Muscle of back (tissue), 13 donors: ENCODE data around the gene TIMM22. TPM values are rescaled to one million over a fixed set of nuclear protein-coding genes. Genes with fewer than 3 reads are reported as not detected.
A peak's percentile ranks its signal among the peaks of the same experiment; 100 is the strongest.
"Not testable (repeated sequence)": the region's sequence is repeated elsewhere in the genome, so short reads cannot be mapped to it uniquely, and the experiment has no call there.

ENCODE experiments used
- DNase-seq, 3 donors: peaks; one replicate each; pipeline versions ENCODE4 v3.0.0 to v3.0.0-alpha.2; 2013
- long read RNA-seq, 9 donors: transcript quantifications; one replicate each; lab custom pipeline, GENCODE V29; 2026
- polyA plus RNA-seq, 10 donors: library from polyadenylated mRNA; unstranded; fragments of 120-200 nt; gene quantifications; one replicate each; pipeline ENCODE4 v1.2.1, GENCODE V29; 2013; ENCODE audit not compliant: insufficient read length in 10 of 10

Gene TIMM22
- polyA plus RNA-seq, result 10 to 100 TPM; 11.8 to 16.4 (median 14.1) TPM
- long read RNA-seq, donor 1, transcript TIMM22-201 (4 exons, 3,194 nt), result major isoform, 13 of 13 reads
- long read RNA-seq, donor 1, partial matches to known transcripts, result 0 of 13 reads
- long read RNA-seq, donor 1, other reads (novel, unspliced or antisense), result 0 of 13 reads
- long read RNA-seq, donor 2, transcript TIMM22-201 (4 exons, 3,194 nt), result major isoform, 10 of 10 reads
- long read RNA-seq, donor 2, partial matches to known transcripts, result 0 of 10 reads
- long read RNA-seq, donor 2, other reads (novel, unspliced or antisense), result 0 of 10 reads
- long read RNA-seq, donor 3, result 0 reads
- long read RNA-seq, donor 4, transcript TIMM22-201 (4 exons, 3,194 nt), result major isoform, 14 of 38 reads
- long read RNA-seq, donor 4, partial matches to known transcripts, result 24 of 38 reads
- long read RNA-seq, donor 4, other reads (novel, unspliced or antisense), result 0 of 38 reads
- long read RNA-seq, donor 5, transcript TIMM22-201 (4 exons, 3,194 nt), result major isoform, 27 of 38 reads
- long read RNA-seq, donor 5, partial matches to known transcripts, result 11 of 38 reads
- long read RNA-seq, donor 5, other reads (novel, unspliced or antisense), result 0 of 38 reads
- long read RNA-seq, donor 6, transcript TIMM22-201 (4 exons, 3,194 nt), result major isoform, 16 of 22 reads
- long read RNA-seq, donor 6, partial matches to known transcripts, result 6 of 22 reads
- long read RNA-seq, donor 6, other reads (novel, unspliced or antisense), result 0 of 22 reads
- long read RNA-seq, donor 7, transcript TIMM22-201 (4 exons, 3,194 nt), result major isoform, 13 of 13 reads
- long read RNA-seq, donor 7, partial matches to known transcripts, result 0 of 13 reads
- long read RNA-seq, donor 7, other reads (novel, unspliced or antisense), result 0 of 13 reads
- long read RNA-seq, donor 8, transcript TIMM22-201 (4 exons, 3,194 nt), result major isoform, 14 of 26 reads
- long read RNA-seq, donor 8, partial matches to known transcripts, result 12 of 26 reads
- long read RNA-seq, donor 8, other reads (novel, unspliced or antisense), result 0 of 26 reads
- long read RNA-seq, donor 9, partial matches to known transcripts, result 0 of 2 reads
- long read RNA-seq, donor 9, other reads (novel, unspliced or antisense), result 0 of 2 reads

DNA sequence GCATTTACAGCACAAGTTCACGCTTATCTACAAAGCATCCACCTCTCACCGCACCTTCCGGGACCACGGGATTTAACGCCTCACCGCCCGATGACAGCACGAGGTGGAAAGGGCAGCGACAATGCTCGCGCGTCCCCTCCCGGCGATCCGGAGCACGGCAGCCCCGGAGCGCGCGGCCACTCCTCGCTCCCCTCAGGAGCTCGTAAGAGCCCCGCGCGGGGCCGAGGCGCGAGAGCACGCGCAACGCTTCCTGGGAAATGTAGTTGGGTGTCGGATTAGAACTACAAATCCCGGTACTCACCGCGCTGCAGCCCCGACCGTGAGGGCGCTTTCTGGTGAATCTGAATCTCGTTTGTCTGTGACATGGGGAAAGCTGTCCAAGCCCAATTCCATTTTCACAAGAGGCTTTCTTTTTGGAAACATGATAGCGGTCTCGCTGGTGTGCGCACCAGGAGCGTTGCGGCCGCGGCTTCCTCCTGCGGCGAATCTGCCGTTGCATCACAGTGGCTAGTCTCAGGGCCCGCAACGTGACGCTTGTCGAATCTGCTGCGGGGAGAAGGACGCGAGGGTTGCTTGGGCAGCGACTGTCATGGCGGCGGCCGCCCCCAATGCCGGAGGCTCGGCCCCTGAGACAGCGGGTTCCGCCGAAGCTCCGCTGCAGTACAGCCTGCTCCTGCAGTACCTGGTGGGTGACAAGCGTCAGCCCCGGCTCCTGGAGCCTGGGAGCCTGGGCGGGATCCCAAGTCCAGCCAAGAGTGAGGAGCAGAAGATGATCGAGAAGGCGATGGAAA, at the start of gene TIMM22:
Gene TIMM22 (plus strand): TSS at position 576 of the 791 bp plus-strand sequence. CDS start 14 bp downstream, at position 590.
- peak; percentile 98 to 99 (median 98) for DNase-seq

DNA sequence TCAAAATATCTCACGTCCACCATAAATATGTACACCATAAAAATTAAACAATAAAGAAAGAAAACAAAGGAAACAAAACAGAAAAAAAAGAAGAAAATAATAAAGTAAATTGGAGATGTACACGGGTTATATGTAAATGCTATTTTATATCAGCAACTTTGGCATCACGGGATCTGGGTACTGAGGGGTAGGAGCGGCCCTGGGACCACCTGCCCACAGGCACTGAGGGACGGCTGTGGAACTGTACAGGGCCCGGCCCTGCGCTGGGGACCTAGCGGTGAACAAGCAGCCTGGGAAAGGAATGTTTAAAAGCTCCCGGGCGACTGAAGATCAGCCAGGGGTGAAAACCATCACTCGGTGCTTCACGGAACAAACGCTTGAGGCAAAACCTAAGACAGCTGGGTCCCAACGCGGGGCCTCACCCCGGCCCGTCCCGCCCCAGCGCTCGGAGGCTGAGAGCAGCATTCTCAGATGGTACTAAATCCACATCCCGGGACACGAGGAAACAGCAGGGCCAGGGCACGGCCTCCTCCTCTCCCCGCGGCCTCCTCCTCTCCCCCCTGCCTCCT, 48.6 kb upstream of the TIMM22 start:
- DNase-seq, result peak; percentile 36 to 82 (median 65)

DNA sequence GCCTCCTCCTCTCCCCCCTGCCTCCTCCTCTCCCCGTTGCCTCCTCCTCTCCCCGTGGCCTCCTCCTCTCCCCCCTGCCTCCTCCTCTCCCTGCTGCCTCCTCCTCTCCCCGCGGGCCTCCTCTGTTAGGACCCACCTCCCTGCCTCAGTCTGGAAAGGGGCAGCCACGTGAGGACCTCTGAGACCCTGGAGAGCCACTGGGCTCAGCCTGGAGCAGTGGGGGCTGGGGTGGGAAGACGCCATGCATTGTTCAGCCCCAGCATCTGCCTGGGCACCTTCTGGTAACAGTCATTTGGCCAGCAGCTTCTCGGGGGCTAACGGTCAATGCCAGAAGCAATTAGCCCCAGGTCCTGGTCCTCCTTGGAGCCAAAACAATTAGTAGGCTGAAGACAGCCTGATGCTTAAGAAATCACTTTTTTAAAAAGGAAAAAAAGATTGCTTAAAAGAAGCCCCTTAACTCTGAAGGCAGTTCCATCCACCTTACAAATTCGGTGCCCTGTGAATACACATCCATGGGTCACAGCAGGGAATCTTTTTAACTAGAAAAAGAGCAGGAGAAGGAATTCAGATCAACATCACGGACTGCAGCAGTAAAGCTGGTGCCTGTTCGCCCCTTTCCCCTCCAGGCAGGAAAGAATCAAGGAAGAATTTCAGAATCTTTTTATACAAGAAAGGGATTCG, 47.2 kb upstream of the TIMM22 start:
- no peak for DNase-seq

GRCh38 chr17:951325-952132, 45.4 kb upstream of the TIMM22 start:
- DNase-seq, result peak in 1 of 3 donors; percentile 87

- not testable (repeated sequence) for DNase-seq
Measured at GRCh38 chr17:952592-952991, 44.3 kb upstream of the TIMM22 start.

DNA sequence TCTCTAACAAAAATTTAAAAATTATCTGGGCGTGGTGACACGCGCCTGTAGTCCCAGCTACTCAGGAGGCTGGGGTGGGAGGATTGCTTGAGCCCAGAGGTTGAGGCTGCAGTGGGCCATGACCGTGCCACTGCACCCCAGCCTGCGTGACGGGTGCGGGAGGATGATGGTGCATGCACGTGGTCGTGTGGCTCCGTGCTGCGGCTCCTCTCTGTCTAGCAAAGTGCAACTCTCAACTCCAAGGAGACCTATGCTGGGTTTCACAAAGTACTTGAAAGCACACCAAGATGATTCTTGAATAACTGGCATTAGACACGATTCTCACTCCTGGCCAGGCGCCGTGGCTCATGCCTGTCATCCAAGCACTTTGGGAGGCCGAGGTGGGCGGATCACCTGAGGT, 43.2 kb upstream of the TIMM22 start:
- DNase-seq, result no peak

GRCh38 chr17:954431-955164, 42.3 kb upstream of the TIMM22 start:
- peak in 2 of 3 donors; percentile 58 to 87 for DNase-seq

- DNase-seq, result no peak
Measured at GRCh38 chr17:956905-957304, 40.0 kb upstream of the TIMM22 start.

DNA sequence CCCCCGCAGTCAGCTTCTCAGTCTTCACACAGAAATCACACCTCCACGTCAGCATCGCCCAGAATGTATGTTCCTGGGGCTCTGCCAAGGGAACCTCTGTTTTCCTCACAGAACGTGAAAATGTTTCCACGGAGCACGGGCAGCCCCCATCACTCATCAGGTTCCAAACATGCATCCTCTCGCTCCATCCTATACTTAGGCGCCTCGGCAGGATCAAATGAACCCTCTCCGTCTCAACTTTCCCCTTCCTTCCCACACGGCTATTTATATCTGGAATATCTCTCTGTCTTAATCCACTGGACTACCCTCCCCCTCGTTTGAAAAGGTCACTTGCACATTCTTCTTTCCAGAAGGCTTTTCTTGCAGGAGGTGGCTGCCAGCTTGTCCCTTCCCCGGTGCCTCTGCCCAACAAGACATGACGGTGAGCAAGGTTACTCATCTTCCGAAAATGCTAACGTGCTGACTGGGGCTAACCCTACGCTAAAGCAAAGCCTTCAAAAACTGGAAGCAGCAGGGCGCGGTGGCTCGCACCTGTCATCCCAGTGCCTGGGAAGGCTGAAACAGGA, 39.0 kb upstream of the TIMM22 start:
- DNase-seq, result peak in 2 of 3 donors; percentile 40 to 66

GRCh38 chr17:958712-959451, 38.0 kb upstream of the TIMM22 start:
- DNase-seq, result no peak

DNA sequence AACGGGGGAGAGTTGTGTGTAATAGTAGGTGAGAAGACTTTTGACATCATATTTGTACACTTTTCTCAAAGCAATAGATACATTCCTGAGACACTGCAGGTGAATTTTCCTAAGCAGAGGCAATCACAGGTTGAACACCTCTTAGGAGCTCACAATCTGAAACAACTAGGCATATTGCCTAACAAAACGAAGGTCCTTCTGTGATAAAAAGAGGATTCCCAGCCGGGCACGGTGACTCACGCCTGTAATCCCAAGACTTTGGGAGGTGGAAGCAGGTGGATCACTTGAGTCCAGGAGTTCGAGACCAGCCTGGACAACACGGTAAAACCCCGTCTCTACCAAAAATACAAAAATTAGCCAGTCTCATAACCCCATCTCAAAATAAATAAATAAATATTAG, 34.8 kb upstream of the TIMM22 start:
- no peak for DNase-seq

DNA sequence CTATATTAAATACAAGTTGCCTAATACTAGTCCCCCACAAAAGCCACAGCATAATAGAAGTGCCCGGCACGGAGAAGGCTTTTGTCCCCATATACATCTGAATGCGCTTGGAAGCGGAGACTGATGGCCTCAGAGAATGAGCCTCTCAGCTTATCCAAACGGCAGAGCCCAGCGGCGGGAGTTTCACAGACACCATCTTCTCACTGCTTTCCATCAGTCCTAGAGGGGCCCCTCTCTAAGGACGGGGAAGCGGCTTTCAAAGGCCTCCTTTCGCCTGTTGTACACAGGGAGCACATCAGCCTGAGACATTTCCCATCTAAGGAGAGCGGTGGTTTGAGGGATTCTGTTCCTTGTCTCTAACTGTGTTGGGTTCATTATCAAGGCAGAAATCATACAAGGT, 34.3 kb upstream of the TIMM22 start:
- DNase-seq, result no peak

GRCh38 chr17:964876-965275, 32.1 kb upstream of the TIMM22 start:
- no peak for DNase-seq

- DNase-seq, result no peak
Measured at GRCh38 chr17:965311-965989, 31.5 kb upstream of the TIMM22 start.

DNA sequence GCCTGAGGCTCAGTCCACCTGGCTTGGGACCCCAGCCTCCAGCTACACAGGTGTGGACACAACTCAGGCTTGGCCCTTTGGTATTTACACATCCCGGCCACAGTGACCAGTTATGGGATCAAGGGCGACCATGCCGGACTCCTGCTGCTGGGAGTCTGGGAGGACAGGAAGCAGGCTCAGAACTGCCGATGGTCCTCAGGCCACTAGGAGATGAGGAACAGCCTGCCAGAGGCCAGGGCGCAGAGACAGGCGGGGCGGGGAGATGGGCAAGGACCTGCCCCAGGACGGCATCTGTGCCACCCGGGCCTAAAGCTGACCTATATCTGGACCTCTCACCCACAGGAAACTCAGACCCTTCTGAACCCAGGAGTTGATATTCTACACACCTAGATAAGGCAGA, 29.8 kb upstream of the TIMM22 start:
- no peak for DNase-seq

DNA sequence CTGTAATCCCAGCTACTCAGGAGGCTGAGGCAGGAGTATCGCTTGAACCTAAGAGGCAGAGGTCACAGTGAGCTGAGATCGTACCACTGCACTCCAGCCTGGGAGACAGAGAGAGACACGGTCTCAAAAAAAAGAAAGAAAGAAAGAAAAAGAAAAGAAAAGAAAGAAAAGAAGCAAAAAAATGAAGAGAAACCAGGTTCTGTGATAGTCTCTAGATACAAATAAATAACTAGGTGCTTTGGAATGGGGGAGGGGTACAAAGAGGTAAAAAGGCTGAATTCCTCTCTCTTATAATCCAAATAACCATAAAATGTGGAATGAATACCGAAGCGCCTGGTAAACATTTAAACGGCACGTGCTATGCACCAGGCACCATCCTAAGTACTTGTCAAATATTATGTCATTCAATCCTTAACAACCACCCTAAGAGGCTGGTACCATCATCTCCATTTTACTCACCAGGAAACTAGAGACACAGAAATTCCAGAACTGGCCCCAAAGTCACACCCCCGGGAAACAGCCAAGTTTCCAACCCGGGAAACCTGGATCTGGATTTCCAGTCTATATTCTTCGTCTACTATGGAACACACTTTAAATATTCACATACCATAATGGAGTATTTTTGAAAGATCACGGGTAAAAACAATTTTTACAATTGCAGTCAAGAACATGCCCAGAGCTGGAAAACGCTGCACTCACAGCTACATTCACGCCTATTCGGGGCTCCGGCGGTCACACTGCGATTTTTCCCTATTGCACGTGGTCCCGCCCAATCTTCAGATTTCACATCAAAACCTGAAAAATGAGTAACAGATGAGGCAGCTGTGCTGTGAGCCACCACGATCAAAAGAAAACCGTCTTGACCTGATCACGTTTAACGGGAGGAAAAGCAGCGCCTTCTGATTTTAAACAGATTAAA, 27.9 kb upstream of the TIMM22 start:
- DNase-seq, result peak in 2 of 3 donors; percentile 56 to 75
